Measurements from ENCODE around the gene RNF208. TPM values are rescaled to one million over a fixed set of nuclear protein-coding genes. Genes with fewer than 3 reads are reported as not detected.

The RNF208 gene
- total and polyA plus RNA-seq, 2 experiments from 2014 or later = 1.4 to 5.6 TPM

- H3K4me3 Mint-ChIP-seq = peak overlapping the region; percentile 97
- no peak for ATAC-seq
- peaks cover 21% of the 10 kb centered on the region; the same call in 1 of the 2 replicates for H3F3A ChIP-seq (replicated peaks; ENCODE audit: low read depth)
- H3K4me2 ChIP-seq = peak overlapping the region; percentile 98
- no peaks in the 10 kb centered on the region for H3K9me3 Mint-ChIP-seq
- H3K79me2 ChIP-seq (replicated peaks; ENCODE audit: insufficient read depth) = peaks cover 42% of the 10 kb centered on the region
- DNase-seq (ENCODE audit: low spot score) = no peak
- no peaks in the 10 kb centered on the region for H3K36me3 ChIP-seq (ENCODE audit: insufficient read depth)
- H3K4me3 ChIP-seq = peak overlapping the region; percentile 98
- no peaks in the 10 kb centered on the region for H3K9me2 ChIP-seq (ENCODE audit: insufficient read depth)
- no peak overlapping the region for H3K27ac ChIP-seq (ENCODE audit: low read depth)
- no peaks in the 10 kb centered on the region for H3K27me3 ChIP-seq (ENCODE audit: insufficient read depth)
- H2AFZ ChIP-seq = no peak overlapping the region
- TF ChIP-seq ZNF114 (CRISPR knock-in tag; IDR thresholded peaks at IDR 0.05) (no peak), ZNF462 (CRISPR knock-in tag; IDR thresholded peaks at IDR 0.05) (no peak), EZH2phosphoT487 (IDR thresholded peaks at IDR 0.05; ENCODE audit: unreplicated experiment) (no peak), CTCF (conservative IDR thresholded peaks at IDR 0.05; ENCODE audit: low read depth in 2 of 2) (no peak), ETS1 (IDR thresholded peaks at IDR 0.05) (no peak), EZH2 (IDR thresholded peaks at IDR 0.05; ENCODE audit: low read depth, unreplicated experiment) (no peak), ZNF331 (CRISPR knock-in tag; IDR thresholded peaks at IDR 0.05; ENCODE audit: low read depth) (no peak), STAT1 (IDR thresholded peaks at IDR 0.05; ENCODE audit: unreplicated experiment) (no peak), NANOG (IDR thresholded peaks at IDR 0.05; ENCODE audit: borderline replicate concordance) (no peak), JUNB (IDR thresholded peaks at IDR 0.05; ENCODE audit: unreplicated experiment) (no peak), REST (IDR thresholded peaks at IDR 0.05; ENCODE audit: unreplicated experiment) (no peak), POLR2AphosphoS5 (IDR thresholded peaks at IDR 0.05; ENCODE audit: low read depth) (no peak), CREB1 (CRISPR knock-in tag; IDR thresholded peaks at IDR 0.05; ENCODE audit: low read depth) (no peak)
- peaks cover 14% of the 10 kb centered on the region for H4K20me1 ChIP-seq (replicated peaks; ENCODE audit: insufficient read depth)
- peaks cover 30% of the 10 kb centered on the region for H3K4me1 Mint-ChIP-seq
- H3K27me3 Mint-ChIP-seq (ENCODE audit: insufficient read depth, low read depth, poor library complexity) = peaks cover 22% of the 10 kb centered on the region
- peaks cover 24% of the 10 kb centered on the region for H3K4me1 ChIP-seq (ENCODE audit: insufficient read depth)
- peaks cover 25% of the 10 kb centered on the region for H3K36me3 Mint-ChIP-seq (ENCODE audit: low read depth)
- peak overlapping the region; percentile 93 for H3K27ac Mint-ChIP-seq
Observed at GRCh38 chr9:137204731-137205125, 17.3 kb downstream of the RNF208 start.

Data from GM23338 (cell line).